Testis (tissue), 3 donors: ENCODE data around the gene DOK5. TPM values are rescaled to one million over a fixed set of nuclear protein-coding genes. Genes with fewer than 3 reads are reported as not detected.

Experiments used
- DNase-seq: peaks from one replicate; pipeline ENCODE4 v3.0.0-alpha.2; 2019
- H3K27ac ChIP-seq, 2 donors: fragments of 200-600 bp; sonication (generic); one replicate each; pipeline ENCODE4 v1.5.1; 2019
- H3K27me3 ChIP-seq: fragments of 200-600 bp; sonication (generic); one replicate; pipeline ENCODE4 v1.5.1; 2019
- H3K36me3 ChIP-seq: fragments of 200-600 bp; sonication (generic); one replicate; pipeline ENCODE4 v1.5.1; 2017; ENCODE audit warnings: low read depth; ENCODE audit errors: missing control alignments
- H3K4me1 ChIP-seq: fragments of 200-600 bp; sonication (generic); one replicate; pipeline ENCODE4 v1.5.1; 2019
- H3K4me3 ChIP-seq, 2 donors: fragments of 200-600 bp; sonication (generic); one replicate each; pipeline ENCODE4 v1.5.1; 2017 to 2019
- H3K9me3 ChIP-seq: fragments of 200-600 bp; sonication (generic); one replicate; pipeline ENCODE4 v1.5.1; 2017
- CTCF ChIP-seq, 3 experiments: fragments of 450-650 bp in 2 of 3; fragments of 200-600 bp in 1 of 3; sonication (generic) in 1 of 3; IDR thresholded peaks; one replicate each; pipeline ENCODE4 v1.5.1; 2016 to 2019; ENCODE audit warnings: antibody characterized with exemption in 3 of 3, mild to moderate bottlenecking in 2 of 3, moderate library complexity in 1 of 3
- POLR2A ChIP-seq: fragments of 450-650 bp; IDR thresholded peaks from one replicate; pipeline ENCODE4 v1.6.1; 2017; ENCODE audit warnings: antibody characterized with exemption, mild to moderate bottlenecking, moderate library complexity
- WGBS, 2 donors: methylation state at CpG; one replicate each; pipeline ENCODE4 v1.1.5; 2018; 5-methylcytosine and 5-hydroxymethylcytosine counted together
- intact Hi-C: fragments of 100-400 bp; cut with DNase I; formaldehyde crosslinking; loops from one replicate; pipeline ENCODE4 v1.15.1; 2023; ENCODE audit warnings: low total_unique reads
- polyA plus RNA-seq: library from polyadenylated mRNA; stranded (reverse); fragments of 350-450 nt; fragmentation: Illumina TruSeq; extraction: RNeasy Lipid Tissue Mini Kit (QIAGEN cat#74804); gene quantifications from one replicate; pipeline ENCODE4 v1.2.3, GENCODE V29; 2014; ENCODE audit warnings: low read depth, low replicate concordance; ENCODE audit not compliant: insufficient read depth
- total RNA-seq, 2 donors: library from RNA; depleted of rRNA; stranded (reverse); fragments of >200 nt; gene quantifications; one replicate each; pipeline ENCODE4 v1.2.3, GENCODE V29; 2016

Gene DOK5
- total and polyA plus RNA-seq, 3 donors from 2014 or later = 1.0 to 3.1 (median 1.7) TPM

- no peak for DNase-seq
- no peaks in the 10 kb centered on the region for H3K27me3 ChIP-seq
- TF ChIP-seq POLR2A (no peak), CTCF (IDR thresholded peaks at IDR 0.05) (no peak)
- WGBS, 2 donors = 89 to 91% methylated on average over 4 of the region's 4 CpGs
- H3K9me3 ChIP-seq = no peaks in the 10 kb centered on the region
- no peak overlapping the region for H3K4me3 ChIP-seq
- intact Hi-C loops = no loop called here
- H3K36me3 ChIP-seq = no peaks in the 10 kb centered on the region
- no peaks in the 10 kb centered on the region for H3K4me1 ChIP-seq
- no peak overlapping the region for H3K27ac ChIP-seq
These were observed 22.7 kb downstream of the DOK5 start for GRCh38 chr20:54497931-54498718.

- TF ChIP-seq CTCF (IDR thresholded peaks at IDR 0.05) (no peak), POLR2A (no peak)
- 86 to 93% methylated on average over 1 of the region's 1 CpG for WGBS, 2 donors
- no peak for DNase-seq
These were observed 23.7 kb downstream of the DOK5 start for GRCh38 chr20:54499111-54499510.

DNA sequence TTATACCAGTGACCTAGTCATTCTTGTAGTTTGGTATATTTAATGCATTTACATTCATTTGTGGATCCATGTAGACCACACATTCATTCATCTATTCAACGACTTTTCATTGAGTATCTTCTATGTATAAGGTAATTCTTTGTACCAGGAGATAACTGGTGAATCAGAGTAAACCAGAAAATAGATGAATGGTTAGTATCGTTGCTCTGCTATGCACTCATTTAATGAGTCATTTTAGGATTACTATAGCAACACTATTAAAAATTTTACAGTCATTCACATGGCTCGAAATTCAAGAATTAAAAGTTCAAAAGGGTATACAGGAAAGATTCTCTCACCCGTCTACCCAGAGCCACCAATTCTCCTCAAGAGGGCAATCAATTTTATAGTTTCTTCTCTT lies 26.8 kb downstream of the DOK5 start:
- Histone ChIP-seq H3K27ac (no peak overlapping the region), H3K36me3 (no peaks in the 10 kb centered on the region), H3K4me3 (no peak overlapping the region), H3K4me1 (no peaks in the 10 kb centered on the region), H3K27me3 (no peaks in the 10 kb centered on the region), H3K9me3 (no peaks in the 10 kb centered on the region)
- DNase-seq = no peak
- WGBS, 2 donors = 85 to 91% methylated on average over 4 of the region's 4 CpGs
- intact Hi-C loops = no loop called here
- TF ChIP-seq POLR2A = no peak

More at GRCh38 chr20:54499111-54499510, 23.7 kb downstream of the DOK5 start:
- Histone ChIP-seq H3K4me3 (no peak overlapping the region), H3K27ac (no peak overlapping the region), H3K4me1 (no peaks in the 10 kb centered on the region), H3K36me3 (no peaks in the 10 kb centered on the region), H3K9me3 (no peaks in the 10 kb centered on the region), H3K27me3 (no peaks in the 10 kb centered on the region)
- intact Hi-C loops = no loop called here

DNA sequence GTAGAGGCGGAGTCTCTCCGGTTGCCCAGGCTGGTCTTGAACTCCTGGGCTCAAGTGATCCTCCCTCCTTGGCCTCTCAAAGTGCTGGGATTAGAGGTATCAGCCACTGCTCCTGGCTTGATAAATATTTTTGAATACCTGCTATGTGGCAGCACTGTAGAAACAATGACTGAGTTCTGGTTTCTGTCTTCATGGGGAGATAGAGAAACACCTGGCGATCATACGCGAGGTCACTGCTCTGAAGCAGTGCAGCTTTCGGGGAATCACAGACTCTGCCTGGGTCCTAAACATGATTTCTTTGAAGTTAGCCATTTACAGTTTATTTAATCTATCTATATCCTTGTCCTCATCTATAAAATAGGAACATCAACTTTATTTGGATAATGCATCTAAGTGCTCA lies 31.2 kb downstream of the DOK5 start:
- 94 to 95% methylated on average over 6 of the region's 6 CpGs for WGBS, 2 donors
- Histone ChIP-seq H3K9me3 (no peaks in the 10 kb centered on the region), H3K36me3 (no peaks in the 10 kb centered on the region), H3K4me3 (no peak overlapping the region), H3K4me1 (no peaks in the 10 kb centered on the region), H3K27me3 (no peaks in the 10 kb centered on the region), H3K27ac (no peak overlapping the region)
- no peak for DNase-seq
- TF ChIP-seq CTCF (IDR thresholded peaks at IDR 0.05) (no peak), POLR2A (no peak)
- intact Hi-C loops = no loop called here

DNA sequence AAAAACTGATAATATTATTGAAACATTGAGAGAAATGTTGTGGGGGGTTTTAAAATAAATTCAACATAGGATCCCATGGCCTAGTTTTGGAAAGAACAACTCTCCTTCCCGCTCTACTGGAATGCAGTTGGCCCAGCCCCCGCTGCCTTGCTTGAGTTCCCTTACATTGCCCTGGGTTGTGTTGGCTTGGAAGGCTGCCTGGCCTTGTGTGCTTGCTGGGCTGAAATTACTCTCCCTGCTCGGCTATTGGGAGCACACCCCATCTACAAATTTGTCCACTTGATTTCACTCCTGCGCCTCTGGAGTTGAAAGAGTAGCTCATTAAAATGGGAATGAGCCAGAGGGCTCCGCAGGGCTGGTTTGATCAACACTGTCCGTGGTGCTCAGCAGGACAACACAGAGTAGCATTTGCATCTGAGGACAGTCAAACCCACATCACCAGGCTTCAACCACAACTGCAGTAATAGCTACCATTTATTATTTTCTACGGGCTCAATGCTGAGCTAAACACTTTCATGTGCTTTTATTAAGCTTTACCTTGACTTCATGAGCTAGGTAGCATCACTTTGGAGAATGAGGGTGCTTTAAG lies 35.2 kb downstream of the DOK5 start:
- intact Hi-C loops = no loop called here
- no peak overlapping the region for H3K4me3 ChIP-seq
- no peaks in the 10 kb centered on the region for H3K36me3 ChIP-seq
- 76 to 78% methylated on average over 7 of the region's 7 CpGs for WGBS, 2 donors
- TF ChIP-seq POLR2A (no peak), CTCF (IDR thresholded peaks at IDR 0.05) (no peak)
- no peak overlapping the region for H3K27ac ChIP-seq
- no peak for DNase-seq
- no peaks in the 10 kb centered on the region for H3K4me1 ChIP-seq
- H3K27me3 ChIP-seq = no peaks in the 10 kb centered on the region
- H3K9me3 ChIP-seq = no peaks in the 10 kb centered on the region
